ENCODE measurements around the gene RANBP9. TPM values are rescaled to one million over a fixed set of nuclear protein-coding genes. Genes with fewer than 3 reads are reported as not detected.
A peak's percentile ranks its signal among the peaks of the same experiment; 100 is the strongest.

RANBP9 gene
- total and polyA plus RNA-seq, 2 of the 13 experiments (the other 11 are each of a cell fraction or from before 2014, with no cell fraction given), result 26.6 to 30.6 TPM

GRCh38 chr6:13604546-13605416 lies 106.9 kb downstream of the RANBP9 start (continued):
- peak; percentile 71; the same call in 1 of the 2 replicates for TF ChIP-seq PRDM10 (CRISPR knock-in tag; IDR thresholded peaks at IDR 0.05; ENCODE audit: low read depth)
- TF ChIP-seq TOE1 (CRISPR knock-in tag; IDR thresholded peaks at IDR 0.05), result peak; percentile 72; the same call in 1 of the 2 replicates
- TF ChIP-seq ZNF792 (CRISPR knock-in tag; IDR thresholded peaks at IDR 0.05), result peak; percentile 94
- peak; percentile 85 for TF ChIP-seq ATF1 (CRISPR knock-in tag; IDR thresholded peaks at IDR 0.05)
- TF ChIP-seq ZNF724P (CRISPR knock-in tag; IDR thresholded peaks at IDR 0.05; ENCODE audit: borderline replicate concordance), result no peak
- TF ChIP-seq ZNF20 (CRISPR knock-in tag; IDR thresholded peaks at IDR 0.05), result no peak; the same call in 1 of the 2 replicates
- peak; percentile 99 for TF ChIP-seq NR2F2 (IDR thresholded peaks at IDR 0.05; ENCODE audit: borderline replicate concordance, low read depth)
- no peak for TF ChIP-seq PRMT3 (CRISPR knock-in tag; IDR thresholded peaks at IDR 0.05; ENCODE audit: borderline replicate concordance, low read depth)
- peak; percentile 90; the same call in 1 of the 2 replicates for TF ChIP-seq AHDC1 (CRISPR knock-in tag; IDR thresholded peaks at IDR 0.05; ENCODE audit: borderline replicate concordance)
- TF ChIP-seq ARID3A (IDR thresholded peaks at IDR 0.05; ENCODE audit: low read depth, low read length), result peak; percentile 96
